HepG2 (cell line): Measurements from ENCODE around the gene SNRPB2. TPM values are rescaled to one million over a fixed set of nuclear protein-coding genes. Genes with fewer than 3 reads are reported as not detected.

Experiments used
- CBX1 ChIP-seq: IDR thresholded peaks from one replicate; pipeline ENCODE4 v1.6.1; 2016; ENCODE audit warnings: antibody characterized with exemption, low read depth
- CBX2 ChIP-seq, 2 experiments: fragments of 200-600 bp in 1 of 2; sonication (generic); formaldehyde crosslinking in 1 of 2; IDR thresholded peaks; 2 replicates each; pipeline versions ENCODE4 v1.7.0 to v1.8.1; 2018 to 2022; ENCODE audit warnings: low read depth in 2 of 2, low read length in 1 of 2, mild to moderate bottlenecking in 1 of 2, missing genetic modification reagents in 1 of 2
- FOSL2 ChIP-seq: sonication (generic); formaldehyde crosslinking; IDR thresholded peaks from 2 replicates; pipeline ENCODE4 v1.4.0; 2020; ENCODE audit warnings: missing genetic modification reagents
- GATAD2A ChIP-seq: IDR thresholded peaks from 2 replicates; pipeline ENCODE4 v1.6.1; 2016
- GLMP ChIP-seq: sonication (generic); formaldehyde crosslinking; IDR thresholded peaks from 2 replicates; pipeline ENCODE4 v1.9.0; 2021; ENCODE audit warnings: missing genetic modification reagents, mild to moderate bottlenecking, borderline replicate concordance
- NAIF1 ChIP-seq: sonication (generic); formaldehyde crosslinking; IDR thresholded peaks from 2 replicates; pipeline ENCODE4 v1.5.0; 2020; ENCODE audit warnings: mild to moderate bottlenecking, missing genetic modification reagents, borderline replicate concordance
- NFYC ChIP-seq: IDR thresholded peaks from 2 replicates; pipeline ENCODE4 v1.6.1; 2016; ENCODE audit warnings: missing genetic modification reagents, missing compliant biosample characterization
- SUZ12 ChIP-seq: fragments of 150-350 bp; IDR thresholded peaks from 2 replicates; pipeline ENCODE4 v1.6.1; 2014; ENCODE audit warnings: low read depth, low read length
- TMF1 ChIP-seq: sonication (generic); formaldehyde crosslinking; IDR thresholded peaks from 2 replicates; pipeline ENCODE4 v1.8.1; 2022; ENCODE audit warnings: low read depth, missing genetic modification reagents
- TSC22D2 ChIP-seq: sonication (generic); formaldehyde crosslinking; IDR thresholded peaks from 2 replicates; pipeline ENCODE4 v1.5.1; 2020; ENCODE audit warnings: missing genetic modification reagents, mild to moderate bottlenecking, borderline replicate concordance
- ZBTB34 ChIP-seq: sonication (generic); formaldehyde crosslinking; IDR thresholded peaks from 2 replicates; pipeline ENCODE4 v1.8.0; 2022; ENCODE audit warnings: mild to moderate bottlenecking, missing genetic modification reagents
- ZBTB40 ChIP-seq, 2 experiments: fragments of 450-650 bp in 1 of 2; sonication (generic) in 1 of 2; formaldehyde crosslinking in 1 of 2; IDR thresholded peaks; 2 replicates each; pipeline versions ENCODE4 v1.6.1 to v1.8.0; 2016 to 2022; ENCODE audit warnings: antibody characterized with exemption in 1 of 2, mild to moderate bottlenecking in 1 of 2, missing genetic modification reagents in 1 of 2
- ZBTB7A ChIP-seq: sonication (generic); formaldehyde crosslinking; IDR thresholded peaks from 2 replicates; pipeline ENCODE4 v1.8.0; 2022; ENCODE audit warnings: mild to moderate bottlenecking, missing genetic modification reagents
- ZFP37 ChIP-seq: sonication (generic); formaldehyde crosslinking; IDR thresholded peaks from 2 replicates; pipeline ENCODE4 v1.4.0; 2020; ENCODE audit warnings: missing genetic modification reagents, borderline replicate concordance
- ZNF264 ChIP-seq: sonication (generic); formaldehyde crosslinking; IDR thresholded peaks from 2 replicates; pipeline ENCODE4 v1.4.0; 2020; ENCODE audit warnings: missing genetic modification reagents
- ZNF550 ChIP-seq: sonication (generic); formaldehyde crosslinking; IDR thresholded peaks from 2 replicates; pipeline ENCODE4 v1.4.0; 2020; ENCODE audit warnings: mild to moderate bottlenecking, missing genetic modification reagents, borderline replicate concordance
- ZSCAN29 ChIP-seq: sonication (generic); formaldehyde crosslinking; conservative IDR thresholded peaks from 2 replicates; pipeline ENCODE4 v1.4.0; 2020; ENCODE audit warnings: mild to moderate bottlenecking, missing genetic modification reagents
- polyA plus RNA-seq, 8 experiments: library from polyadenylated mRNA; depleted of rRNA in 3 of 8; stranded (reverse) in 7 of 8; unstranded in 1 of 8; fragments of >200 nt; fragmentation: Illumina TruSeq in 4 of 8; extraction: Trizol in 4 of 8; gene quantifications; 2 replicates each; pipeline versions ENCODE4 v1.2.1 to v1.2.3, GENCODE V29; 2011 to 2016; ENCODE audit warnings: low read depth in 4 of 8, missing spikeins in 1 of 8, mixed read lengths in 1 of 8; ENCODE audit not compliant: insufficient read depth in 1 of 8
- total RNA-seq, 5 experiments: library from RNA; depleted of rRNA; stranded (reverse); fragments of >200 nt; fragmentation: Illumina TruSeq; extraction: Trizol; gene quantifications; 2 replicates each; pipeline ENCODE4 v1.2.3, GENCODE V29; 2016; ENCODE audit warnings: low read depth in 1 of 5

Gene SNRPB2
- total and polyA plus RNA-seq, 2 of the 13 experiments (the other 11 are each of a cell fraction or from before 2014, with no cell fraction given) = 107 to 204 TPM

GRCh38 chr20:16729565-16730460 is at the start of gene SNRPB2 (continued):
- TF ChIP-seq ZNF550 (CRISPR knock-in tag) (no peak; the same call in none of the 2 replicates), GLMP (CRISPR knock-in tag) (no peak), NAIF1 (CRISPR knock-in tag) (peak; percentile 94), CBX2 (IDR thresholded peaks at IDR 0.05; ENCODE audit: low read depth, low read length) (no peak), CBX2 (CRISPR knock-in tag; IDR thresholded peaks at IDR 0.05; ENCODE audit: low read depth) (peak; percentile 97; the same call in 1 of the 2 replicates), ZBTB40 (IDR thresholded peaks at IDR 0.05) (peak; percentile 91), ZBTB40 (CRISPR knock-in tag; IDR thresholded peaks at IDR 0.05) (peak; percentile 94), CBX1 (peak; percentile 99), ZBTB7A (0 out of 2 replicates have a peak, but pooled peaks have one; percentile 51), ZFP37 (CRISPR knock-in tag) (0 out of 2 replicates have a peak, but pooled peaks have one; percentile 45), SUZ12 (peak; percentile 25; the same call in 1 of the 2 replicates), FOSL2 (peak; percentile 75), TSC22D2 (CRISPR knock-in tag) (peak; percentile 98), GATAD2A (CRISPR knock-in tag) (peak; percentile 86), ZSCAN29 (CRISPR knock-in tag) (peak; percentile 97), TMF1 (CRISPR knock-in tag) (peak; percentile 96), NFYC (CRISPR knock-in tag) (peak; percentile 54), ZNF264 (CRISPR knock-in tag) (peak; percentile 91), ZBTB34 (CRISPR knock-in tag) (peak; percentile 67; the same call in 1 of the 2 replicates)
